Measurements from ENCODE around the gene PPWD1. TPM values are rescaled to one million over a fixed set of nuclear protein-coding genes. Genes with fewer than 3 reads are reported as not detected.
A peak's percentile ranks its signal among the peaks of the same experiment; 100 is the strongest.

The PPWD1 gene
- total RNA-seq, 1 experiment from 2014 or later: 32.5 TPM

GRCh38 chr5:65624025-65624570 lies 61.0 kb downstream of the PPWD1 start, which contains the start of gene TRIM23:
TSS of gene TRIM23 (minus strand) at chr5:65624333. CDS start at chr5:65624274, 59 bp downstream.
- H3K27ac Mint-ChIP-seq (ENCODE audit: unreplicated experiment): peak within 1 kb of the TSS; percentile 98
- CTCF ChIA-PET: interaction anchor here (0.6 to 0.9 kb wide), 2 partner anchors 12 to 669 kb away, joined by 3 to 7 read pairs; no protein-coding TSS in a partner anchor

GRCh38 chr5:65624571-65625555 lies 61.8 kb downstream of the PPWD1 start, which contains the start of the genes SHLD3 and TRAPPC13:
TSS of gene SHLD3 (plus strand) at chr5:65625027. CDS start at chr5:65629588, 4,561 bp downstream.
TSS of gene TRAPPC13 (plus strand) at chr5:65625027. CDS start at chr5:65625061, 34 bp downstream.
- Mint-ChIP-seq H3K36me3 (ENCODE audit: insufficient read depth, unreplicated experiment) (peaks cover 28% of the 10 kb centered on the region), H3K27me3 (ENCODE audit: unreplicated experiment) (no peaks in the 10 kb centered on the region), H3K4me1 (ENCODE audit: low read depth, unreplicated experiment) (no peaks in the 10 kb centered on the region), H3K4me3 (ENCODE audit: low read depth, unreplicated experiment) (peak within 1 kb of the TSS; percentile 99), H3K27ac (ENCODE audit: unreplicated experiment) (peak within 1 kb of the TSS; percentile 98), H3K9me3 (ENCODE audit: low read depth, unreplicated experiment) (no peaks in the 10 kb centered on the region)
- intact Hi-C loops (cut with micrococcal nuclease; ENCODE audit: unreplicated experiment): loop anchor here (1.0 kb wide), 1 partner anchor 14 kb away; no protein-coding TSS in a partner anchor
- DNase-seq: peak; percentile 78
- TSS peak; percentile 79 for BruUV-seq (replicated peaks)
- no peak for TF ChIP-seq CTCF (IDR thresholded peaks at IDR 0.05; ENCODE audit: unreplicated experiment)
- CTCF ChIA-PET: interaction anchor here (0.6 to 1.4 kb wide), 2 partner anchors 13 to 668 kb away, joined by 5 to 7 read pairs; no protein-coding TSS in a partner anchor

More at GRCh38 chr5:65624025-65624570, 61.0 kb downstream of the PPWD1 start, which contains the start of gene TRIM23:
- TF ChIP-seq CTCF (IDR thresholded peaks at IDR 0.05; ENCODE audit: unreplicated experiment): no peak
- peak; percentile 89 for DNase-seq
- Mint-ChIP-seq H3K27me3 (ENCODE audit: unreplicated experiment) (no peaks in the 10 kb centered on the region), H3K9me3 (ENCODE audit: low read depth, unreplicated experiment) (no peaks in the 10 kb centered on the region), H3K4me3 (ENCODE audit: low read depth, unreplicated experiment) (peak within 1 kb of the TSS; percentile 99), H3K36me3 (ENCODE audit: insufficient read depth, unreplicated experiment) (peaks cover 28% of the 10 kb centered on the region), H3K4me1 (ENCODE audit: low read depth, unreplicated experiment) (no peaks in the 10 kb centered on the region)
- intact Hi-C loops (cut with micrococcal nuclease; ENCODE audit: unreplicated experiment): loop anchor here (1.0 kb wide), 1 partner anchor 13 kb away; no protein-coding TSS in a partner anchor
- no TSS peak for BruUV-seq (replicated peaks)

- Mint-ChIP-seq H3K27ac (ENCODE audit: unreplicated experiment) (peak overlapping the region; percentile 98), H3K36me3 (ENCODE audit: insufficient read depth, unreplicated experiment) (peaks cover 28% of the 10 kb centered on the region), H3K4me1 (ENCODE audit: low read depth, unreplicated experiment) (no peaks in the 10 kb centered on the region), H3K27me3 (ENCODE audit: unreplicated experiment) (no peaks in the 10 kb centered on the region), H3K9me3 (ENCODE audit: low read depth, unreplicated experiment) (no peaks in the 10 kb centered on the region), H3K4me3 (ENCODE audit: low read depth, unreplicated experiment) (peak overlapping the region; percentile 99)
- CTCF ChIA-PET: interaction anchor here (1.4 kb wide), 1 partner anchor 14 kb away, joined by 5 read pairs; no protein-coding TSS in a partner anchor
- no peak for TF ChIP-seq CTCF (IDR thresholded peaks at IDR 0.05; ENCODE audit: unreplicated experiment)
- DNase-seq: no peak
- intact Hi-C loops (cut with micrococcal nuclease; ENCODE audit: unreplicated experiment): no loop called here
- BruUV-seq (replicated peaks): no TSS peak
Observed at GRCh38 chr5:65625743-65626142, 62.6 kb downstream of the PPWD1 start.

- no peak for DNase-seq
- H3K36me3 Mint-ChIP-seq (ENCODE audit: insufficient read depth, unreplicated experiment): no peaks in the 10 kb centered on the region
- BruUV-seq (replicated peaks): no TSS peak
- H3K27me3 Mint-ChIP-seq (ENCODE audit: unreplicated experiment): no peaks in the 10 kb centered on the region
- intact Hi-C loops (cut with micrococcal nuclease; ENCODE audit: unreplicated experiment): no loop called here
- H3K4me3 Mint-ChIP-seq (ENCODE audit: low read depth, unreplicated experiment): no peak overlapping the region
- no peaks in the 10 kb centered on the region for H3K4me1 Mint-ChIP-seq (ENCODE audit: low read depth, unreplicated experiment)
- no peak overlapping the region for H3K27ac Mint-ChIP-seq (ENCODE audit: unreplicated experiment)
- CTCF ChIA-PET: no interaction called here
- no peak for TF ChIP-seq CTCF (IDR thresholded peaks at IDR 0.05; ENCODE audit: unreplicated experiment)
- H3K9me3 Mint-ChIP-seq (ENCODE audit: low read depth, unreplicated experiment): no peaks in the 10 kb centered on the region
Observed at GRCh38 chr5:65630981-65631380, 67.9 kb downstream of the PPWD1 start.
